ENCODE measurements around the gene KIF26A.

The KIF26A gene

DNA sequence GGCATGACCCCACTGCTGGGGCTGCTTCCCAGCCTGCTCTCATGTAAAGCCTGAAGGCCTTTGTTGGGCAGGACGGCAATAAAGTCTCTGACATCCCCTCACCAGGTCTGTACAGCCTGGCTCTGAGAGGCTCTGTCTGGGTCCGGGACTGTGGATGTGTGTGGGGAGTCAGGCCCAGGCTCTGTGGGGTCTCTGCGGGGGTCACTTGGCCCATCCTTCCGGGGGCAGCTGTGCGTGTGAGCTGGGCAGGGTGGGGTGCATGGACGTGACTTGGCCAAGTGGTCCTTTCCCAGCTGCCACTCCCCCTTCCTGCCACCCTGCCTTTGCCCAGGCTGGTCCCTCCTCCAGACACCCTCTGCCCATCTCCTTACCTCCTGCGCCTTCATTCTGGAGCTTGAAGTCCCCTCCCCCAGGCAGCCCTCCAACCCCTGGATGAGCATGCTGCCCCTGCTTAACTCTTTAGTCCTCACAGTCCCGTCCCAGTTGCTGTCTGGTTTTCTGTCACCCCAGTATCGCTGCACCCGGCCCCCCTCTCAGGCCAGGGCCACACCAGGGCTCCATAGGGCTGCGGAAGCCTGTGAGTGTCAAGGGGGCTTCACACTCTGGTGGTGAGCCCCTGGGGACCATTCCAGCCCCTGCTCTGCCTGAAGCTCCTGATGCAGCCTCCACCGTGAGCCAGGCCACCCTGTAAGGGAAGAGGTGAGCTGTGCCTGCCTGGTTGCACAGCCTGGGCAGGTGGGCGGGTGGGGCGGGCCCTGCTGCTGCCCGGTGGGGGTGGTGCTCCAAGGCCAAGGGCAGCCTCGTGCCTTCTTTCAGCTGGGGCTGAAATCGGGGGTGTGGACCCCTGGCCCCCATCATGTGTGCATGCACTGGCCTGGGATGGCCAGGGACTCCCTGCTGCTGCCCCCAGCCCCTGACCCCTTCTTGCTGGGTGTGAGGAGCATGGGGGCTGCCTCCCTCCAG, 25.5 kb upstream of the KIF26A start:
- no peak for DNase-seq (ENCODE audit: low read depth in 1 of 2, low spot score in 1 of 2)

GRCh38 chr14:104113631-104114420, 24.6 kb upstream of the KIF26A start:
- DNase-seq (ENCODE audit: low read depth in 1 of 2, low spot score in 1 of 2): no peak

- no peak for DNase-seq (ENCODE audit: low read depth in 1 of 2, low spot score in 1 of 2)
Observed at GRCh38 chr14:104114421-104115130, 23.8 kb upstream of the KIF26A start.

DNA sequence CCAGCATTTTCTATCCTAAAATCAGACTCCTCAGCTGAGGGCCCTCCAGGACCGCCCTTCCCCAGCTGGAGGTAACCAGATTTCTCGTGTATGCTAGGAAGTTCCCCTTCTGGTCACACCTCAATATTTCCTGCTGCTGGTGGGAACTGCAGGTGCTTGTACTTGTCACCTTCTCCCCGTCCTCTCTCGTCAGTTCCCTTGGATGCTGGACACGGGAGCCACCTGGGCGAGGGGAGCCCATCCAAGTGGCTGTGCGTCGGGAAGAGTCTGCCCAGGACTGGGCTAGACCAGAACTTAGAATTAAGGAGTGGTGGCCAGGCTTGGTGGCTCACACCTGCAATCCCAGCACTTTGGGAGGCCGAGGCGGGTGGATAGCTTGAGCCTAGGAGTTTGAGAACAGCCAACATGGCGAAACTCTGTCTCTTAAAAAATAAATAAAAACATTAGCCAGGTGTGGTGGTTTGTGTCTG, 23.2 kb upstream of the KIF26A start:
- DNase-seq (ENCODE audit: low read depth in 1 of 2, low spot score in 1 of 2): no peak

- no peak for DNase-seq (ENCODE audit: low read depth in 1 of 2, low spot score in 1 of 2)
Observed at GRCh38 chr14:104115691-104116287, 22.6 kb upstream of the KIF26A start.

GRCh38 chr14:104116288-104116755, 22.1 kb upstream of the KIF26A start:
- DNase-seq (ENCODE audit: low read depth in 1 of 2, low spot score in 1 of 2): no peak

GRCh38 chr14:104116756-104117340, 21.5 kb upstream of the KIF26A start:
- DNase-seq (ENCODE audit: low read depth in 1 of 2, low spot score in 1 of 2): no peak

DNA sequence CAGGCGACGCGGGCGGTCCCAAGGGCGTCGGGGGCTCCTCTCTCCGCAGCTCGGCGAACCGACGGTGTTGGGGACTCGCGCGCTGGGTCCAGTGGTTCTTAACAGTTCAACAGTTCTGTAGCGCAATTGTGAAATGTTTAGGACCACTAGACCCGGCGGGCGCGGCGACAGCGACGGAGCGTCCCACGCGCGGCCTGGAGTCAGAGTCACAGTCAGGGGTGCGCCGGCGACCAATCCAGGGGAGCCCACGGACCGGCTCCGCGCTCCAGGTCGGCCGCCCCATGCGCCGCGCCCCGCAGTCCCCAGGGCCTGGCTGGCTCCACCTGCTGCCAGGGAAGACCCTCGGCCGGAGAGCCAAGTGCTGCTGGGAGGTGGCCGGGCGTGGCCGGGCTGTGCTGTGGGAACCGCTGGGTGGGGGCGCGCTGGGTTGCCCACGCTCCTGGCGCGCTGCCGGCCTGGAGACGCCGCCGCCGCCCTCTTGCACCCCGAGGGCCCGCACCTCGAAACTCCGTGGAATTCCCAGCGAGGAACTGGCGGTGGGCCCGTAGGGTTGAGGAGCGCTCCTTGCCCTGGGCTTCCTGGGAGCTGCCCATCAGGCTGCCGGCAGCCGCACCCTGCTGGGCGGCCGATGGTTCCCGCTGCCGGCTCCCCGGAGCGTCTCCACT, 20.9 kb upstream of the KIF26A start:
- DNase-seq (ENCODE audit: low read depth in 1 of 2, low spot score in 1 of 2): no peak

DNA sequence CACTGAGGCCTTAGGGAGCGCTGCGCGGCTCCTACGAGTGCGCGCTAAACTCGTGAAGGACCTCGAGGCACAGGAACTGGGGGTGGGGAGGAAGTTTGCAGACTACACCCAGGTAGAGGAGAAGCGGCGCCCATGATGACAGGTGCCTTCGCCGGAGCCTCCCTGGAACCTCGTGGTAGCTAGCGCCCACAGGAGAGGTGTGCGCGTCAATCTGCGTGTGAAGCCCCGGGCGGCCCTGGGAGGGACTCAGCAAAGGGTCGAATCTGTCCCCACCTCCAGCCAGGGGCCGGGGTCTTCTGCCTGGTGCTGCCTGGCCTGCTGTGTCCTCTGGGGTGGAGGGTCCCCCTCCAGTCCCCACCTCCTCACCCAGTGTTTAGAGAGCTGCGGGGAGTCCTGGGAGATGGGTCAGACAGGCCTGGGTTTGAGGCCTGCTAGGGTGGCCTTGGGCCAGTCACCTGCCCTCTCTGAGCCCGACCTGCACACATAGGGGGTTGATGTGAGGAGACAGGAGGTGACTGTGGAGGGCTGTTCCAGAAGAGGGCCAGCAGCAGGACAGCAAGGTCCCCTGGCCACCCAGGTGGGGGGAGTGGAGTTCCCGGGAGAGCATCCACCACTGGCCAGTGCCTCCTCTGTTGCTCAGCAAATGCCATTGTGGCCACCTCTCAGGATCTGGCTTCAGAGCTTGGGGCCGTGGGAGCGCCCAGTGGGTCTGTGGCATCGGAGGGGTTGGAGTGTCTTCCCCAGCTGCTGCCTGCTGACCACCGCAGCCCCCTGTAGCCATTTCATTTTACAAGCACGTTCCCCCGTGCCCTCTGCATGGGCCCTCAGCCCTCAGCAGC, 20.2 kb upstream of the KIF26A start:
- DNase-seq (ENCODE audit: low read depth in 1 of 2, low spot score in 1 of 2): no peak

GRCh38 chr14:104119119-104119487, 19.3 kb upstream of the KIF26A start:
- DNase-seq (ENCODE audit: low read depth in 1 of 2, low spot score in 1 of 2): no peak

- DNase-seq (ENCODE audit: low read depth in 1 of 2, low spot score in 1 of 2): no peak
Observed at GRCh38 chr14:104119488-104120251, 18.7 kb upstream of the KIF26A start.

- no peak for DNase-seq (ENCODE audit: low read depth in 1 of 2, low spot score in 1 of 2)
Observed at GRCh38 chr14:104120281-104120741, 18.1 kb upstream of the KIF26A start.

DNA sequence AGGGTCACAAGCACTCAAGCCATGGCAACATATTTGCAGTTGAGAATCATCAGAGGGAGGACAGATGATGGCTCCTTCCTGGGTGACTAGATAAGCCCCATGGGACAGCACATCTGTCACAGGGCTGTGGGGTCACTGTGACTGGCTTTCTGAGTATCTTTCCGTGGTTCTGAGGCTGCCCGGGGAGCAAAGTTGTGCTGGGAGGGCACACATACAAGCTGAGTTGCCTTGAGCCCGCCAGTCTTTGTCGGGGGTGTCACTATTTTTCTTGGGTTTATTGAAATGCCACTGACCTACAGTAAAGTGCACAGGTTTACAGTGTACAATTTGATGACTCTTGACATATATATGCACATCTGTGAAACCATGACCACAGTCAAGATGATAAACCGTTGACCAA, 17.2 kb upstream of the KIF26A start:
- DNase-seq (ENCODE audit: low read depth in 1 of 2, low spot score in 1 of 2): no peak

- no peak for DNase-seq (ENCODE audit: low read depth in 1 of 2, low spot score in 1 of 2)
Observed at GRCh38 chr14:104123879-104124278, 14.5 kb upstream of the KIF26A start.

DNA sequence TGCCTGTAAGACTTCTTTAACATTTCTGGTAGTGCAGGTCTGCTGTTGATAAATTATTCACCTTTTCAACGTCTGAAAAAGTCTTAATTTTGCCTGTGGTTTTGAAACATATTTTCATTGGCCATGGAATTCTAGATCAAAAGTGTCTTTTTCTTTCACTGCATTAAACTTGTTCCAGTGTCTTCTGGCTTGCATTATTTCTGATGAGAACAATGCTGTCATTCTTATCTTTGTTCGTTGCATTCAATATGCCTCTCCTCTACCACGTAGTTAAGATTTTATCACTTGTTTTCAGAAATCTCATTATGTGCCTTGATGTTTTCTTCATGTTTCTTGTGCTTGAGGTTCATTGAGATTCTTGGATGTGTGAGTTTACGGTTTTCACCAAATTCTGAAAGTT, 13.4 kb upstream of the KIF26A start:
- DNase-seq (ENCODE audit: low read depth in 1 of 2, low spot score in 1 of 2): no peak

- DNase-seq (ENCODE audit: low read depth in 1 of 2, low spot score in 1 of 2): no peak
Observed at GRCh38 chr14:104126753-104127152, 11.6 kb upstream of the KIF26A start.

GRCh38 chr14:104128981-104129380, 9.4 kb upstream of the KIF26A start:
- DNase-seq (ENCODE audit: low read depth in 1 of 2, low spot score in 1 of 2): no peak

GRCh38 chr14:104129556-104129955, 8.8 kb upstream of the KIF26A start:
- DNase-seq (ENCODE audit: low read depth in 1 of 2, low spot score in 1 of 2): no peak

All from activated CD4-positive, alpha-beta T cell treated with anti-CD3 and anti-CD28 coated beads, Interleukin-2, amount 50 U/mL, for 24 hours (primary cell).